ENCODE measurements around the gene ITGB4.

Gene ITGB4

DNA sequence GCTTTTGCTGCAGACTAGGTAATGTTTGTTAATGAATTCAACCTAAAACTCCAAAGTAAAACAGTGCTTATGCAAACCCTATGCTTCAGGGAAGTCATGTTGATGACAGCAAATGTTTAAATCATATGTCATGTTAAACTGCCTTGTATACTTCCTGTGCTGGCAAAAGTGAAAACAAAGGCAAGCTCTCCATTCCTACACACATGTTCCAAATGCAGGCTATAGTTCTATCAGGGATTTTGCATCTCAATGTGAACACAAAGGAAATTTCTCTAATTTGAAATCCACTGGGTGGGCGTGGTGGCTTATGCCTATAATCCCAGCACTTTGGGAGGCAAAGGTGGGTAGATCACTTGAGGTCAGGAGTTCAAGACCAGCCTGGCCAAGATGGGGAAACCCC is 82.6 kb downstream of the ITGB4 start:
- DNase-seq: no peak

DNA sequence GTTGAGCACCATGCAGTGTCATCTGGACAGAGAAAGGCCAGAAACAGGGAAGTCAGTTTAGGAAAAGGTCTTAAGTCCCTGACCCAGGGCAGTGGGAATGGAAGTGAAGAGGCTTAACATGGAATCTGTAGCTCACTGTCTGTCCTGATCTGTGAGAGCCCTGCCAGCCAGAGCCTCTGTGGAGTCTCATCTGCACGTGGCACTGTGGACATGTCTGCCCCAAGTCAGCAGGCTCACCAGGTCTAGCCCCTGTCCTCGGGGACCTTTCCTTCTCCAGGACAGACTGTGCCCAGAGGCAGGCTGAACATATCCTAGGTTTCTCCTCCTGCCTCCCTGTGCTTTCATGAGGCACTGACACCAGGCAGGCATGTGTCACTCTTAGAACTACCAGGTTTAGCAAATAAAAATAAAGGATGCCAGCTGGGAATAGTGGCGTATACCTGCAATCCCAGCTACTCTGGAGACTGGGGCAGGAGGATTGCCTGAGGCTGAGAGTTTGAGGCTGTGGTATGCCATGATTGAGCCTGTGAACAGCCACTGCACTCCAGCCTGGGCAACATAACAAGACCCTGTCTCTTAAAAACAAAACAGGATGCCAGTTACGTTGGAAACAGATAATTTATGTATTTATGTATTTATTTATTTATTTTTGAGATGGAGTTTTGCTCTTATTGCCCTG is 85.7 kb downstream of the ITGB4 start:
- no peak for DNase-seq

All from NCI-H2081 (cell line).